Measurements from ENCODE around the gene SHC3.

The SHC3 gene

DNA sequence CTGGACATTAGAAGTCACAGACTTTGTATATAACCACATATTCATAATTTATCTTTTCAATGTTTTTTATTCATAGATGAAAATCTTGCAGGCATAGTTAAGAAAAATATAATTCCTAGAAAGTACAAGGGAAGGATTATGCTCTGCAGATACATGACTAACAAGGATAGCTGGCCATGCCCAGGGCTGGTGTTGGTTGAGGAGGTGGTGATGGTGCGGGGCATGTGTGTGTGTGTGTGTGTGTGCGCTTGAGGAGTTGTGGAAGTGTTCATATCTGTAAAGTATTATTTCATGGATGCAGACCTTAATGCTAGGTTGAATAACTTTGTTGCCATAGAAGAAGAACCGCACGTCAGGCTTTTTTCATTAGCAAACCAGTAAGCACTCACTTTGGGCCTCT, 186.1 kb downstream of the SHC3 start:
- Histone ChIP-seq H3K36me3 (ENCODE audit: insufficient read depth, low read length) (no peaks in the 10 kb centered on the region), H3K9me3 (ENCODE audit: control insufficient read depth, insufficient read depth, low read length) (no peaks in the 10 kb centered on the region), H3K9ac (ENCODE audit: low read depth, low read length) (peak overlapping the region; percentile 91; the same call in 1 of the 2 replicates), H3K4me1 (ENCODE audit: insufficient read depth, low read length) (peaks cover 15% of the 10 kb centered on the region)

DNA sequence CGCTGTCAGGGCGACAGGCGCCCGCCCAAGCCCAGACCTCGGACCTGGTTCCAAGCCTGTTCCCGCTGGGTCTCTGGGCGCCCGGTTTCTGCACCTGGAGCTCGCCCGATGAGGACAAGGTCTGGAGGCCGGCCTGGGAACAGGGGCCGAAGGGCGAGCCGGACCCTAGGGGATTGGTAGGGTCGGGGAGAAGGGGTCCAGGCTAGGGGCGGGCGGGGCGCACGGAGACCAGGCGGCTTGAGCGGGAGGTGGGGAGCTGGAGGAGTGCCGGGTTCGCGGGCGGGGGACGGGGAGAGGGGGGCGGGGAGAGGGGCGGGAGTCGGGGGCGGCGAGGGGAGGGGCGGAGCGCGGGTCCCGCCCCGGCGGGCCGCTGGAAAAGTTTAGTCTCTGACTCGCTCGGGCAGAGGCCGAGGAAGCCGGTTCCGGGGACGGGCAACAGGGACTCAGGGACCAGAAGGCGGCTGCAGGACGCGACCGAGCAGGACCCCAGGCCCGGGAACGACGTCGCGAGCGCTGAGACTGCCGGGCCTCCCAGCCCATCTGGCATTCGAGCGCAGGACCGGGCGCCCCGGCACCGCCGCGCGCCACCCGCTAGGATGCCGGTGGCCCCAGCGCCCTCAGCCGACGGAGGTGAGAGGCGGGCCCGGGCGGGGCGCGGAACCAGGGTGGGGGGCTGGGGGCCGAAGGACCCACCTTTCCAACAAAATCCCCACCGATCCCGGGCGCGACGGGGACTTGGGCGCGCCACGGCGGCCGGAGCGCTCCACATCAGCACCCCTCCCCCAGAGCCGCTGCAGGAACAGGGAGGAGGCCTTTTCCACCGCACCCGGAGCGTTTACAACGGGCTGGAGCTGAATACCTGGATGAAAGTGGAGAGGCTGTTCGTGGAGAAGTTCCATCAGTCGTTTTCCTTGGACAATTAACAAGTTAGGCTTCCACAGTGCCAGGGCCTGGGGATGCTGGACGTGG, 187.3 kb downstream of the SHC3 start, which contains the start of gene S1PR3:
S1PR3 (plus strand) TSS at position 403 of the 969 bp plus-strand sequence. CDS start 9,733 bp downstream, outside the sequence.
- H3K4me1 ChIP-seq (ENCODE audit: insufficient read depth, low read length), result peaks cover 15% of the 10 kb centered on the region
- H3K9ac ChIP-seq (ENCODE audit: low read depth, low read length), result peak within 1 kb of the TSS; percentile 91

DNA sequence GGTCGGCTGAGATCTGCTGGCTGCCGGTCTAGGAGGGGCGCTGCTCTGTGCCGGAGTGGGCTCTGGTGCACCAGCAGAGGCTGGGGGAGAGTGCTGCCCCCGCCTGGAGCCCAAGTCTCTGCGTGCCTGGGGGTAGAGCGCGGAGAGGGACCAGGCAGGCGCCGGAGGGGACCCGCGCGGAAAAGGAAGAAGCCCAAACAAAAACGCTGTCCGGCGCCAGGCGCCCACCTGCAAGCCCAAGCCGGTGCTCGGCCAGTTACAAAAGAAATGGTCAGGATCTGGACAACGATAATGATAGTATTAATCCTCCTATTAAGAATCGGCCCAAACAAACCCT, 187.9 kb downstream of the SHC3 start:
- Histone ChIP-seq H3K9ac (ENCODE audit: low read depth, low read length) (peak overlapping the region; percentile 87), H3K9me3 (ENCODE audit: control insufficient read depth, insufficient read depth, low read length) (no peaks in the 10 kb centered on the region), H3K36me3 (ENCODE audit: insufficient read depth, low read length) (no peaks in the 10 kb centered on the region), H3K4me1 (ENCODE audit: insufficient read depth, low read length) (peaks cover 15% of the 10 kb centered on the region)

More for the DNA sequence above, 187.3 kb downstream of the SHC3 start, which contains the start of gene S1PR3:
- H3K9me3 ChIP-seq (ENCODE audit: control insufficient read depth, insufficient read depth, low read length), result no peaks in the 10 kb centered on the region
- no peaks in the 10 kb centered on the region for H3K36me3 ChIP-seq (ENCODE audit: insufficient read depth, low read length)

DNA sequence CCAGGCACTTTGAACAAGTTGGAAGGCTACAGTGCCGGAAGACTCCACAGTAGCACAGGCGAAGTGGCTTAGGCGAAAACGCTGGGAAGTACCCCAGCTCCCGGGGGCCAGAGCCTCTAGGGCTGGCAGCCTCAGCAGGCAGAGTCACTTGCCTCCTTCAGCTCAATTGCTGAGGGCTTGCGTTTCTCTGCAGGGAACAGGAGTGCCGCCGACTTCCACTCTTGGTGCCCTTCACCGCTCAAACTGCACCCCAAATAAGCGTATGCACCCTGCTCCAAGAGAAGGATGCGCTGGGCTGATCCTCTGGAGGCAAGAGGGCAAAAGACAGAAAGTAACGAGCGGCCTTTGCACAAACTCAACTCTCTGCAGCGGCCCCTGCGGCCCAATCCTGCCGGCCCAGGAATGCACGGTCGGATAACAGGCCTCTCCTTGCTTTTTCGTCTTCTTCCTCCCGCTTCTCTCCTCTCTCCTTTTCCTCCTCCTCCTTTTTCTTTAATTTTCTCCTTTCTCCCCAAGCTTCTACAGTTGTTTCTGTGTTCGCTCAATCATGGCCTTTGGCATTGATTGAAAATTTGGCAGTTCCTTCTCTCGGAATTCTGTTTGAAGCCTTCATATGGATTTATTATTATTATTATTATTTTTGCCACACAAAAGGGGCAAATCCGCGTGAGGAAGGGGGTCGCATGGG, 188.4 kb downstream of the SHC3 start:
- Histone ChIP-seq H3K9ac (ENCODE audit: low read depth, low read length) (peak overlapping the region; percentile 87; the same call in 1 of the 2 replicates), H3K9me3 (ENCODE audit: control insufficient read depth, insufficient read depth, low read length) (no peaks in the 10 kb centered on the region), H3K4me1 (ENCODE audit: insufficient read depth, low read length) (peaks cover 15% of the 10 kb centered on the region), H3K36me3 (ENCODE audit: insufficient read depth, low read length) (no peaks in the 10 kb centered on the region)

DNA sequence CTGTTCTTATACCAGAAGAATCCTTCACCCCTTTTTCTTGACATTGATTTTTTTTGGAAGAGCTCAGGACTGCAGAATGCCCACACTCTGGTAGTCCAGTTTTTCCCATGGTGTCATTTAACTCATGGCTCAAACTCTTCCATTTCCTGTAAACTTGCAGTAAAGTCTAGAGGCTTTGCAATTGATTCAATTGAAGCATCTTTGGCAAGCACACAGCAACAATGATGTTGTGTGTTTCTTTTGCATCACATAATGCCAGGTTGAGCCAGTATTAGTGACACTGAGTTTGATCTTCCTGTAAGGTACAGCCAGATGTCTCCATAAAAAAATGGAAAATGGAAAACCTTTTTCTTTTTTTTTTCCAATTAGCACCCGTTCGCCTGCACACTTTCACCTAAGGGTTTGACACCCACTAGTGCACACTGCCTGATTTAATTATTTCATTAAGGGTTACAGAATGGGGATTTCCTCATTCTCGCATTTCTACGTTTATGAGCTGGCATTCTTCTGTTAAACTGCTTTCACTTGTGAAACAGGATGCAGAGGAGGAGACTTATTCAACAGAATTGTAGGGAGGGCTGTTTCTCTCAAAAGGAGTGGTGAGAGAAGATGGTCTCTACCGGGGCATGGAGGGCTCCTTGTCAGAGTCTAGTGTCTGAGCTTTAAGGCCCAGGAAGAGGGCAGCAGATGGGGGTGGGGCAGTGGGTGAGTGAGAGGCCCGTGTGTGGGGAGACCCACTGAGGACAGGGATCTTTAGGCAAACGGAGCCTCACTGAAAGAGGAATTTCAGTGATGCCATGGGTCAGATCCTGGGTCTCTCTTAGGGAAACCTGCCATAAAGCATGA, 189.6 kb downstream of the SHC3 start:
- no peaks in the 10 kb centered on the region for H3K9me3 ChIP-seq (ENCODE audit: control insufficient read depth, insufficient read depth, low read length)
- no peak overlapping the region for H3K9ac ChIP-seq (ENCODE audit: low read depth, low read length)
- H3K36me3 ChIP-seq (ENCODE audit: insufficient read depth, low read length), result no peaks in the 10 kb centered on the region
- H3K4me1 ChIP-seq (ENCODE audit: insufficient read depth, low read length), result peaks cover 15% of the 10 kb centered on the region

DNA sequence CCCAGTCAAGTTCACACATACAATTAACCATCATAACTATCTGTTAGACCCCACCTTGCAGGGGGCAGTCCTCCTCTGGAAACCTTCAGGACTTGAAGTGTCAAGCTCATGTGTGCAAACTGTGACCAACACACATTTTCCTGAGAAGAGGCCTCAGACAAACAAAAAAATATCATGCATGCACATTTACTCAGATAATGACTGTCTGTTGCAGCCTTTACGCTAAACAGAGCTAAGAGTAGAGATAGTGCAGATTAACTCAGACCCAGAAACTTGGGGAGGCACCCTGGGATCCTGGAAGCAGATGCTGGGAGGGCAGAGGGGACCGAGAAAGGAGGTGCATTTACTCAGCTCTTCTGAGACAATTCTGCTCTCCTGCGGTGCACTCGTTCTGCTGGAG, 191.0 kb downstream of the SHC3 start:
- Histone ChIP-seq H3K9me3 (ENCODE audit: control insufficient read depth, insufficient read depth, low read length) (no peaks in the 10 kb centered on the region), H3K9ac (ENCODE audit: low read depth, low read length) (no peak overlapping the region), H3K36me3 (ENCODE audit: insufficient read depth, low read length) (no peaks in the 10 kb centered on the region), H3K4me1 (ENCODE audit: insufficient read depth, low read length) (peaks cover 15% of the 10 kb centered on the region)

DNA sequence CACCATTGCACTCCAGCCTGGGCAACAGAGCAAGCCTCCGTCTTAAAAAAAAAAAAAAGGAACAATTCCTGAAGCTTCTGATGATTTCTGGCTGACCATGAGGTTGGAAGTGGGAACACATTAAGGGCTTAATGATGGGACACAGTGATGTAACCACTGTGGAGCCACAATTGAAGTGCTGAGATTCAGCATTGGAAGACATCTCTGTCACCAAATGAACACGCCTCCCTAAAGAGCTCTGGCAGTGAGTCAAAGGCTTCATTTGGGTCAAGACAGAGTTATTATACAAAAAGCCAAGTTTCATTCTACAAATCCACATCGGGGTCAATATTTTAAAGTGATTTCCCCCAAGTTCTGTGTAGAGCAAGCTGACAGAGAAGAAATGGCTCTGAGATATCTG, 191.8 kb downstream of the SHC3 start:
- Histone ChIP-seq H3K9me3 (ENCODE audit: control insufficient read depth, insufficient read depth, low read length) (no peaks in the 10 kb centered on the region), H3K4me1 (ENCODE audit: insufficient read depth, low read length) (peaks cover 15% of the 10 kb centered on the region), H3K9ac (ENCODE audit: low read depth, low read length) (no peak overlapping the region), H3K36me3 (ENCODE audit: insufficient read depth, low read length) (no peaks in the 10 kb centered on the region)

DNA sequence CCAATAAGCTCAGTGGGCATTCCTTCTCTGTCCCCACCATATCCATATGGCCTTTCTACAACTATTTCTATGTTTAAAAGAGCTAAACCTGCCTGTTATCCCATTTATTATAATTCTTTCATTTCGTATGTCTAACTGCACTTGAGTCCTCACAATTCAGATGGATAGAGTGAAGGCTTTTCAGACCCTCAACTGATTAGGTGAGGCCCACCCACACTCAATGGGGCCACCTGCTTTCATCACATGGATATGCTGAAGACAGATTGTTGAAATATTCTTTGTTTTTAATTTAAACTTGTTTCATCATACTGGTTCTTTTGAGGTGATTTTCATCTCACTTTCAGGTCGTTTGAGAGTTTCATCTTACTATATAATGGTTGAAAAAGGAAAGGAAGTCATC, 193.0 kb downstream of the SHC3 start:
- no peak overlapping the region for H3K9ac ChIP-seq (ENCODE audit: low read depth, low read length)
- no peaks in the 10 kb centered on the region for H3K9me3 ChIP-seq (ENCODE audit: control insufficient read depth, insufficient read depth, low read length)
- H3K4me1 ChIP-seq (ENCODE audit: insufficient read depth, low read length), result peaks cover 15% of the 10 kb centered on the region
- H3K36me3 ChIP-seq (ENCODE audit: insufficient read depth, low read length), result no peaks in the 10 kb centered on the region

DNA sequence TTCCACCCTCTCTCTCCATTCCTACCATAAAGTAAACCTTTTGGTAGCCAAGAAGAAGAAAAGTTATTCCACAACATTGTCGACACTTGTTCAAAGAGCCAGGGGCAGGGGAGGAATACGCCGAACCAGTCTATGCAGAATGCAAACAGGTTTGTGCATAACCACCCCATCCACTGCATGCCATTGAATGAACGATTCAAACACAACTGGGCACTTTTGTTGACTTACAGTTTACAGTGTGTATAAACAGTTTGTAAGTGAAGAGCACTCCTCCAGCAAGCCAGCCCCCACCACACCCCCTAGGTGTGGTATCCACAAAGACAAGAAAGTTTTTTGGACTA, 194.1 kb downstream of the SHC3 start:
- Histone ChIP-seq H3K9me3 (ENCODE audit: control insufficient read depth, insufficient read depth, low read length) (no peaks in the 10 kb centered on the region), H3K4me1 (ENCODE audit: insufficient read depth, low read length) (peaks cover 10% of the 10 kb centered on the region), H3K9ac (ENCODE audit: low read depth, low read length) (no peak overlapping the region), H3K36me3 (ENCODE audit: insufficient read depth, low read length) (no peaks in the 10 kb centered on the region)

DNA sequence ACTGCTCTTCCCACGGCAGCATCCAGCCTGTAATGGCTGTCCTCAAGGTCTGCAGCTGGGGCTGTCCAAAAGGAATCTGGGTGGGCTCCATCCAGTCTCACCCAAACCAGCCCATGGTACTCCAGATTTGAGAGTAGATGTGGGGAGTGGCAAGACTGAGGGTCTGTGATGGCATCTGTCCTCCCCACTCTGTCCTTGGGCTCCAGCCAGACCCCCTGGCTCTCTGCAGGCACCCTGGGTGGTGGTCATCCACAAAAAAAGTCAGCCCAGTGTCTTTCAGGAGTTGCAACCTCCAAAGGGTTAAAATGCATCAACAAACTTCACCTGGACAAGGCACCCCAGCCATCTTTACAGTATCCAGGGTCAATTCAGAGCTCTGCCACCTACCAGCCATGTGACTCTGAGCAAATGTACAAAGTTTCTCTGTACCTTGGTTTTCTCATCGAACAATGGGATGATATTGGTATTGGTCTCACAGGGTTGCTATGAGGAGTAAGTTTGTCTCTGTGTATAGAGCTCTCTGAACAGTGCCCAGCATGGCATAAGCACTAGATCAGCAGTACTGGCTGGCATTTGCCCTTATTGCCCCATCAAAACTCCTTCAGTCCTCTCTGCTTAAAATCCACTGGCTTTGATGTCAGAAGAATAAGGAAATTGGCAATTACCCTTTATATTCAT, 194.6 kb downstream of the SHC3 start:
- H3K9me3 ChIP-seq (ENCODE audit: control insufficient read depth, insufficient read depth, low read length), result no peaks in the 10 kb centered on the region
- H3K4me1 ChIP-seq (ENCODE audit: insufficient read depth, low read length), result peaks cover 5% of the 10 kb centered on the region; the same call in 1 of the 2 replicates
- H3K9ac ChIP-seq (ENCODE audit: low read depth, low read length), result no peak overlapping the region
- H3K36me3 ChIP-seq (ENCODE audit: insufficient read depth, low read length), result no peaks in the 10 kb centered on the region

DNA sequence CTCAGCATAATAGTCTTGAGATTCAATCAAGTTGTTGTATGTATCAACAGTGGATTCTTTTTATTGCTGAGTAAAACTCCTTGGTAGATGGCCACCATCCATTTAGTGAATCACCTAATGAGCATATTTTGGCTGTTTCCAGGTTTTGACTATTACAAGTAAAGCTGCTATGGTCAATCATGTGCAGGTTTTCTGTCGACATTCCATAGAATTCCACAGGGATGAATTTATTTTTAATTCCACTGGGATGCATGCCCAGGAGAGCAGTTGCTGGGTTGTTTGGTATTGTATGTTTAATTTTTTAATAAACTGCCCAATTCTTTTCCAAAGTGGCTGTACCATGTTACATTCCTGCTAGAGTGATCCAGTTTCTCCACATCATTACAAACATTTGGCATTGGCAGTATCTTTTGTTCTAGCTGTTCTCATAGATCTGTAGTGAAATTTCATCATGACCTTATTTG, 197.8 kb downstream of the SHC3 start:
- Histone ChIP-seq H3K9me3 (ENCODE audit: control insufficient read depth, insufficient read depth, low read length) (no peaks in the 10 kb centered on the region), H3K4me1 (ENCODE audit: insufficient read depth, low read length) (no peaks in the 10 kb centered on the region), H3K9ac (ENCODE audit: low read depth, low read length) (no peak overlapping the region), H3K36me3 (ENCODE audit: insufficient read depth, low read length) (no peaks in the 10 kb centered on the region)

DNA sequence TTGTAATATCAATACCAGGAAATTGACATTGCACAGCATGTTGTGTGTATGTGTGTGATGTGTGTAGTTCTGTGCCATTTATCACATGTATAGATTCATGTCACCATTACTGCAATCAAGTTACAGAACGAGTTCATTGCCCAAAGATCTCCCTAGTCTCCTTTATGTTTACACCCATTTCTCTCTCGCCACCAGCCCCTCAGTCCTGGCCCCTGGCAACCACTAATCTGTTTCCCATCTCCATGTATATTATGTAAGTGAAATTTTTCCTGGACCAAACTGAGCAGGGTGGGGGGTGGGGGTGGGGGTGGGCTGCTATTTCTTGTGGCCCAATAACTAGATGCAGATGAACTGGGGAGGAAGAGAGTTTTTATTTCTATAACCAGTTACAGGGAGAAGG, 198.8 kb downstream of the SHC3 start:
- Histone ChIP-seq H3K9ac (ENCODE audit: low read depth, low read length) (no peak overlapping the region), H3K4me1 (ENCODE audit: insufficient read depth, low read length) (no peaks in the 10 kb centered on the region)

DNA sequence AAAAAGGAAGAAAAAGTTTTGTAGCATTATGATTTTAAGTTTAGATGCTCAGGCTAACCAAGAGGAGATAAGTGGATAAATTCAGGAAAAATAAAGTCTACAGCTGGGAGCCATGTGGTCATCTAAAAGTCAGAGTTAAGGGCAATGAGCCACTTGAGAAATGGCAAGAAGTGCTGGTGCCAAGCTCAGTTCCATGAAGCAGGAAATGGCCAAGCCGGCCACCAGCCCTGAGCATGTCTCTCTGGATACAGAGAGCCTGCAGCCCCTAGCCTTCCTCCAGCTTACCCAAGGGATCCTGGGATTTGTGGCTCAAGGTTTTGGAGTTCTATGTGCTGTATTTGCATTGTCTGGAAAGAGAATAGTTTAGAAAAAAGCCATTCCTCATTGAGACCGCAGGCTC, 199.6 kb downstream of the SHC3 start:
- no peak overlapping the region for H3K9ac ChIP-seq (ENCODE audit: low read depth, low read length)
- no peaks in the 10 kb centered on the region for H3K9me3 ChIP-seq (ENCODE audit: control insufficient read depth, insufficient read depth, low read length)
- no peaks in the 10 kb centered on the region for H3K36me3 ChIP-seq (ENCODE audit: insufficient read depth, low read length)
- no peaks in the 10 kb centered on the region for H3K4me1 ChIP-seq (ENCODE audit: insufficient read depth, low read length)

More for the DNA sequence above, 198.8 kb downstream of the SHC3 start:
- no peaks in the 10 kb centered on the region for H3K9me3 ChIP-seq (ENCODE audit: control insufficient read depth, insufficient read depth, low read length)
- no peaks in the 10 kb centered on the region for H3K36me3 ChIP-seq (ENCODE audit: insufficient read depth, low read length)

DNA sequence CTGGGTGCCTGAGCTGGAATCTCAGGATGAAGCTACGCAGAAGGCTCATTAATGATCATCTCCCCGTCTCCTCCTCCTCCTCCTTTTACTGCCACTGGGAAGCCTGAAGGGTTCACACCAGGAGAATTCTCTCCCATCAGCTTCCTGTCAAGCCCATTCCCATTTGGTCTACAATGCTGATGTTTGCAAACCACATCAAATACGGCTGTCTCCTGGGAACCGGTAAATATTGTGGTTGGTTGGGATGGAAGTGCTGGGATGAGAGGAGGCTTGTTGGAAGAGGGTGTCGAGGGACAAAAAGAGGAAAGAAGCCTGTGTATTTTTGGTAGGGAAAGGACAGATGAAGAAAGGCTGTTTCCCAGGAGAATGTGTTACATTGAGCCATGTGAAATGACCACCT, 200.6 kb downstream of the SHC3 start:
- H3K36me3 ChIP-seq (ENCODE audit: insufficient read depth, low read length), result no peaks in the 10 kb centered on the region
- H3K4me1 ChIP-seq (ENCODE audit: insufficient read depth, low read length), result no peaks in the 10 kb centered on the region
- no peaks in the 10 kb centered on the region for H3K9me3 ChIP-seq (ENCODE audit: control insufficient read depth, insufficient read depth, low read length)
- H3K9ac ChIP-seq (ENCODE audit: low read depth, low read length), result no peak overlapping the region
